Measurements from ENCODE around the gene THEMIS2.

The THEMIS2 gene

GRCh38 chr1:27891196-27891889, 19.0 kb downstream of the THEMIS2 start:
- Mint-ChIP-seq H3K27me3 (no peaks in the 10 kb centered on the region), H3K9me3 (no peaks in the 10 kb centered on the region), H3K36me3 (peaks cover 33% of the 10 kb centered on the region), H3K4me3 (peak overlapping the region; percentile 37), H3K27ac (peak overlapping the region; percentile 82), H3K4me1 (peaks cover 66% of the 10 kb centered on the region)

GRCh38 chr1:27894521-27894920, 22.2 kb downstream of the THEMIS2 start:
- no peaks in the 10 kb centered on the region for H3K27me3 Mint-ChIP-seq

GRCh38 chr1:27906759-27907158, 34.4 kb downstream of the THEMIS2 start:
- Mint-ChIP-seq H3K36me3 (peaks cover 5% of the 10 kb centered on the region), H3K4me1 (peaks cover 13% of the 10 kb centered on the region), H3K27ac (no peak overlapping the region), H3K9me3 (no peaks in the 10 kb centered on the region), H3K27me3 (no peaks in the 10 kb centered on the region), H3K4me3 (no peak overlapping the region)

More at GRCh38 chr1:27894521-27894920, 22.2 kb downstream of the THEMIS2 start:
- Mint-ChIP-seq H3K9me3 (no peaks in the 10 kb centered on the region), H3K27ac (peak overlapping the region; percentile 69), H3K4me1 (peaks cover 40% of the 10 kb centered on the region), H3K36me3 (peaks cover 29% of the 10 kb centered on the region), H3K4me3 (no peak overlapping the region)

GRCh38 chr1:27912429-27912828, 40.1 kb downstream of the THEMIS2 start:
- peaks cover 26% of the 10 kb centered on the region for H3K4me1 Mint-ChIP-seq
- no peaks in the 10 kb centered on the region for H3K27me3 Mint-ChIP-seq
- no peaks in the 10 kb centered on the region for H3K9me3 Mint-ChIP-seq
- H3K27ac Mint-ChIP-seq = peak overlapping the region; percentile 90
- H3K36me3 Mint-ChIP-seq = peaks cover 6% of the 10 kb centered on the region
- H3K4me3 Mint-ChIP-seq = peak overlapping the region; percentile 57

GRCh38 chr1:27915082-27915575, 42.8 kb downstream of the THEMIS2 start:
- no peaks in the 10 kb centered on the region for H3K9me3 Mint-ChIP-seq
- peaks cover 4% of the 10 kb centered on the region for H3K36me3 Mint-ChIP-seq
- H3K4me1 Mint-ChIP-seq = peaks cover 23% of the 10 kb centered on the region
- peak overlapping the region; percentile 99 for H3K4me3 Mint-ChIP-seq
- no peaks in the 10 kb centered on the region for H3K27me3 Mint-ChIP-seq
- peak overlapping the region; percentile 99 for H3K27ac Mint-ChIP-seq

- H3K9me3 Mint-ChIP-seq = no peaks in the 10 kb centered on the region
- no peaks in the 10 kb centered on the region for H3K36me3 Mint-ChIP-seq
- H3K27me3 Mint-ChIP-seq = no peaks in the 10 kb centered on the region
- no peak overlapping the region for H3K27ac Mint-ChIP-seq
- H3K4me3 Mint-ChIP-seq = no peak overlapping the region
- no peaks in the 10 kb centered on the region for H3K4me1 Mint-ChIP-seq
Observed at GRCh38 chr1:27922272-27922671, 49.9 kb downstream of the THEMIS2 start.

GRCh38 chr1:27928216-27928954, 56.0 kb downstream of the THEMIS2 start:
- H3K27me3 Mint-ChIP-seq = peaks cover 2% of the 10 kb centered on the region

GRCh38 chr1:27931184-27931583, 58.8 kb downstream of the THEMIS2 start:
- Mint-ChIP-seq H3K36me3 (no peaks in the 10 kb centered on the region), H3K4me3 (no peak overlapping the region), H3K27ac (no peak overlapping the region), H3K27me3 (peaks cover 7% of the 10 kb centered on the region), H3K4me1 (peaks cover 16% of the 10 kb centered on the region), H3K9me3 (no peaks in the 10 kb centered on the region)

More at GRCh38 chr1:27928216-27928954, 56.0 kb downstream of the THEMIS2 start:
- Mint-ChIP-seq H3K4me3 (no peak overlapping the region), H3K9me3 (no peaks in the 10 kb centered on the region), H3K27ac (no peak overlapping the region), H3K4me1 (peaks cover 4% of the 10 kb centered on the region), H3K36me3 (no peaks in the 10 kb centered on the region)

- Mint-ChIP-seq H3K4me1 (peaks cover 16% of the 10 kb centered on the region), H3K4me3 (no peak overlapping the region), H3K9me3 (no peaks in the 10 kb centered on the region), H3K27ac (no peak overlapping the region), H3K36me3 (no peaks in the 10 kb centered on the region), H3K27me3 (peaks cover 7% of the 10 kb centered on the region)
Observed at GRCh38 chr1:27931759-27932158, 59.4 kb downstream of the THEMIS2 start.

- peaks cover 7% of the 10 kb centered on the region for H3K27me3 Mint-ChIP-seq
- H3K4me1 Mint-ChIP-seq = peaks cover 17% of the 10 kb centered on the region
- H3K4me3 Mint-ChIP-seq = peak within 1 kb of the TSS; percentile 82
- no peaks in the 10 kb centered on the region for H3K36me3 Mint-ChIP-seq
- H3K27ac Mint-ChIP-seq = peak within 1 kb of the TSS; percentile 31
- no peaks in the 10 kb centered on the region for H3K9me3 Mint-ChIP-seq
Observed at GRCh38 chr1:27934818-27935549, 62.6 kb downstream of the THEMIS2 start, which contains the start of gene SMPDL3B. Gene SMPDL3B, plus strand, starts transcription at chr1:27935000. Its CDS starts 184 bp downstream, at chr1:27935184.

GRCh38 chr1:27935721-27936120, 63.4 kb downstream of the THEMIS2 start:
- peak overlapping the region; percentile 31 for H3K27ac Mint-ChIP-seq
- H3K4me3 Mint-ChIP-seq = peak overlapping the region; percentile 82
- peaks cover 7% of the 10 kb centered on the region for H3K27me3 Mint-ChIP-seq

More at GRCh38 chr1:27935721-27936120, 63.4 kb downstream of the THEMIS2 start:
- Mint-ChIP-seq H3K9me3 (no peaks in the 10 kb centered on the region), H3K36me3 (no peaks in the 10 kb centered on the region), H3K4me1 (peaks cover 24% of the 10 kb centered on the region)

Measured in activated naive CD4-positive, alpha-beta T cell treated with anti-CD3 and anti-CD28 coated beads, Interleukin-2, amount 50 U/mL, for 24 hours (primary cell).